NCI-H69 (cell line): Measurements from ENCODE around the gene UBLCP1.
"Not testable (repeated sequence)": the region's sequence is repeated elsewhere in the genome, so short reads cannot be mapped to it uniquely, and the experiment has no call there.

ENCODE experiments used
- DNase-seq: peaks from one replicate; lab custom pipeline; 2025; lab: John Stamatoyannopoulos, UW

UBLCP1 gene

GRCh38 chr5:159252195-159252594, 10.9 kb upstream of the UBLCP1 start:
- DNase-seq = no peak

GRCh38 chr5:159257007-159257406, 6.1 kb upstream of the UBLCP1 start:
- no peak for DNase-seq

- DNase-seq = peak; percentile 5
These were observed 5.3 kb upstream of the UBLCP1 start for GRCh38 chr5:159257629-159258283.

GRCh38 chr5:159258361-159258760, 4.7 kb upstream of the UBLCP1 start:
- DNase-seq = peak; percentile 25

GRCh38 chr5:159260212-159260611, 2.9 kb upstream of the UBLCP1 start:
- not testable (repeated sequence) for DNase-seq

GRCh38 chr5:159262472-159262858, 625 bp upstream of the UBLCP1 start:
- peak; percentile 53 for DNase-seq

- DNase-seq = no peak
These were observed 447 bp downstream of the UBLCP1 start for GRCh38 chr5:159263569-159263905.

- DNase-seq = not testable (repeated sequence)
These were observed 3.7 kb downstream of the UBLCP1 start for GRCh38 chr5:159266764-159267163.

- DNase-seq = no peak
These were observed 6.6 kb downstream of the UBLCP1 start for GRCh38 chr5:159269723-159270122.

- DNase-seq = no peak
These were observed 10.8 kb downstream of the UBLCP1 start for GRCh38 chr5:159273923-159274322.

- no peak for DNase-seq
These were observed 11.6 kb downstream of the UBLCP1 start for GRCh38 chr5:159274676-159275075.

- peak; percentile 66 for DNase-seq
These were observed 23.4 kb downstream of the UBLCP1 start for GRCh38 chr5:159286420-159287035.

GRCh38 chr5:159290741-159291140, 27.7 kb downstream of the UBLCP1 start:
- no peak for DNase-seq

- DNase-seq = no peak
These were observed 31.8 kb downstream of the UBLCP1 start for GRCh38 chr5:159294921-159295320.

GRCh38 chr5:159297300-159297699, 34.2 kb downstream of the UBLCP1 start:
- DNase-seq = not testable (repeated sequence)

- DNase-seq = no peak
These were observed 38.4 kb downstream of the UBLCP1 start for GRCh38 chr5:159301466-159301865.

GRCh38 chr5:159301929-159302860, 39.1 kb downstream of the UBLCP1 start:
- DNase-seq = not testable (repeated sequence)

- no peak for DNase-seq
These were observed 40.2 kb downstream of the UBLCP1 start for GRCh38 chr5:159303286-159303685.

GRCh38 chr5:159304961-159305595, 42.0 kb downstream of the UBLCP1 start:
- DNase-seq = no peak

- peak; percentile 44 for DNase-seq
These were observed 46.8 kb downstream of the UBLCP1 start for GRCh38 chr5:159309689-159310433.

GRCh38 chr5:159310511-159310910, 47.4 kb downstream of the UBLCP1 start:
- DNase-seq = peak; percentile 81

- DNase-seq = no peak
These were observed 48.0 kb downstream of the UBLCP1 start for GRCh38 chr5:159311063-159311462.
